GM12878 (cell line): ENCODE data around the gene TEX51. TPM values are rescaled to one million over a fixed set of nuclear protein-coding genes. Genes with fewer than 3 reads are reported as not detected.

Experiments used
- ATAC-seq: fragments of 200-7000 bp; cut with Tn5 transposase; 3 replicates; pipeline ENCODE4 v1.9.1; 2020; ENCODE audit warnings: mild to moderate bottlenecking, moderate library complexity
- BruUV-seq: library from RNA; stranded (reverse); fragments of 400-500 nt; replicated peaks from 2 replicates; lab custom pipeline; 2021; lab: Mats Ljungman, UMichigan
- CTCF ChIA-PET: fragments of 300-600 bp; sonication (Branson Sonifier 250); formaldehyde crosslinking; extraction: SDS; loops from one replicate; lab custom pipeline; 2021; ENCODE audit warnings: inconsistent platforms; lab: Yijun Ruan, JAX
- POLR2A ChIA-PET: fragments of 350-600 bp; formaldehyde crosslinking; extraction: SDS; loops from one replicate; lab custom pipeline; 2021; ENCODE audit warnings: inconsistent platforms; lab: Charles Lee
- RAD21 ChIA-PET: fragments of 300-600 bp; sonication (Branson Sonifier 250); formaldehyde crosslinking; loops from one replicate; lab custom pipeline; 2023; ENCODE audit warnings: antibody characterized with exemption; ENCODE audit not compliant: unreplicated experiment; lab: Charles Lee
- SMC1A ChIA-PET: fragments of 300-600 bp; sonication (Branson Sonifier 250); formaldehyde crosslinking; loops from one replicate; lab custom pipeline; 2023; ENCODE audit not compliant: unreplicated experiment, uncharacterized antibody; lab: Charles Lee
- DNase-seq: peaks from one replicate; pipeline ENCODE4 v3.0.0-alpha.2; 2011; ENCODE audit warnings: low read depth, low spot score
- FAIRE-seq: peaks from 3 replicates; lab custom pipeline; 2011; peaks lifted over from hg19 to GRCh38; lab: Jason Lieb, UNC
- H2AFZ ChIP-seq: 2 replicates; pipeline ENCODE4 v1.6.0; 2011; ENCODE audit warnings: low read depth, low read length, control low read depth; ENCODE audit not compliant: control insufficient read depth
- H3K27ac ChIP-seq: 2 replicates; pipeline ENCODE4 v1.5.1; 2011; ENCODE audit warnings: control low read depth; ENCODE audit not compliant: control insufficient read depth, insufficient read depth
- H3K27me3 ChIP-seq, 2 experiments: replicated peaks in 1 of 2; 2 replicates each; pipeline versions ENCODE4 v1.6.0 to v1.6.1; 2011; ENCODE audit warnings: low read length in 1 of 2; ENCODE audit not compliant: control insufficient read depth in 2 of 2, insufficient read depth in 2 of 2
- H3K36me3 ChIP-seq, 2 experiments: 2 replicates each; pipeline ENCODE4 v1.5.1; 2011; ENCODE audit warnings: low read length in 1 of 2; ENCODE audit not compliant: control insufficient read depth in 2 of 2, insufficient read depth in 2 of 2
- H3K4me1 ChIP-seq: 2 replicates; pipeline ENCODE4 v1.6.1; 2011; ENCODE audit warnings: mild to moderate bottlenecking, low read length, moderate library complexity, mixed read lengths; ENCODE audit not compliant: control insufficient read depth, insufficient read depth
- H3K4me2 ChIP-seq: 2 replicates; pipeline ENCODE4 v1.6.0; 2011; ENCODE audit warnings: control low read depth; ENCODE audit not compliant: control insufficient read depth, insufficient read depth
- H3K4me3 ChIP-seq: fragments of 200-600 bp; sonication (generic); 2 replicates; pipeline ENCODE4 v1.5.1; 2016
- H3K79me2 ChIP-seq: 2 replicates; pipeline ENCODE4 v1.6.0; 2011; ENCODE audit warnings: low read length; ENCODE audit not compliant: control insufficient read depth, insufficient read depth
- H3K9ac ChIP-seq: 2 replicates; pipeline ENCODE4 v1.8.0; 2011; ENCODE audit warnings: low read length, control low read depth, mixed read lengths; ENCODE audit not compliant: control insufficient read depth, insufficient read depth
- H3K9me3 ChIP-seq: replicated peaks from 3 replicates; pipeline ENCODE4 v1.5.1; 2011; ENCODE audit warnings: mild to moderate bottlenecking, low read length; ENCODE audit not compliant: control insufficient read depth, insufficient read depth
- H4K20me1 ChIP-seq: 2 replicates; pipeline ENCODE4 v1.6.0; 2011; ENCODE audit not compliant: control insufficient read depth, insufficient read depth
- CEBPB ChIP-seq, 2 experiments: fragments of 150-350 bp in 1 of 2; IDR thresholded peaks; 2 replicates each; pipeline ENCODE4 v1.6.1; 2012 to 2014; ENCODE audit warnings: low read depth in 2 of 2, low read length in 2 of 2, borderline replicate concordance in 1 of 2, inconsistent platforms in 1 of 2
- SMAD1 ChIP-seq: fragments of 450-650 bp; IDR thresholded peaks from 2 replicates; pipeline ENCODE4 v1.6.1; 2018; ENCODE audit warnings: mild to moderate bottlenecking, low read depth; ENCODE audit not compliant: partially characterized antibody
- WGBS: methylation state at CpG from one replicate; pipeline ENCODE4 v1.1.6; 2016; ENCODE audit warnings: low lambda C conversion rate; ENCODE audit not compliant: insufficient replicate concordance, insufficient coverage; ENCODE audit errors: missing lambda C conversion rate; 5-methylcytosine and 5-hydroxymethylcytosine counted together
- in situ Hi-C: fragments of 300-500 bp; cut with MboI; formaldehyde crosslinking; loops from 9 replicates; pipeline ENCODE4 v1.14.3; 2018; ENCODE audit warnings: mixed read lengths
- intact Hi-C: fragments of 100-400 bp; cut with micrococcal nuclease; formaldehyde crosslinking; loops from one replicate; pipeline ENCODE4 v1.14.2; 2022; ENCODE audit not compliant: unreplicated experiment
- polyA plus RNA-seq, 11 experiments: library from polyadenylated mRNA; depleted of rRNA in 4 of 11; unstranded in 6 of 11; stranded (reverse) in 5 of 11; fragments of >200 nt; fragmentation: Nextera tagmentation in 4 of 11; fragmentation: Illumina TruSeq in 1 of 11; extraction: Ambion mirVana in 4 of 11; extraction: Trizol in 1 of 11; gene quantifications; 1 replicate in 1 of 11; 2 replicates in 10 of 11; pipeline versions ENCODE4 v1.2.1 to v1.2.3, GENCODE V29; 2011 to 2016; ENCODE audit warnings: inconsistent platforms in 2 of 11, missing spikeins in 2 of 11, low read depth in 1 of 11
- total RNA-seq, 4 experiments: library from RNA; depleted of rRNA in 3 of 4; stranded (reverse); fragments of >200 nt in 3 of 4; fragmentation: Illumina TruSeq in 1 of 4; extraction: Trizol in 1 of 4; gene quantifications; 2 replicates each; pipeline versions ENCODE4 v1.2.1 to v1.2.3, GENCODE V29; 2013 to 2021
- TF ChIP-seq, protein P1 (sequence below): fragments of 450-650 bp; IDR thresholded peaks from 2 replicates; pipeline ENCODE4 v1.6.1; 2016; ENCODE audit warnings: mild to moderate bottlenecking, moderate library complexity, borderline replicate concordance
- TF ChIP-seq, protein P2 (sequence below): IDR thresholded peaks from 2 replicates; pipeline ENCODE4 v1.6.1; 2011; ENCODE audit warnings: borderline replicate concordance, low read depth, mild to moderate bottlenecking, moderate library complexity, low read length; ENCODE audit not compliant: insufficient read depth, poor library complexity, severe bottlenecking

TEX51 gene
- total and polyA plus RNA-seq, 10 of the 15 experiments (the other 5 are each of a cell fraction or from before 2014, with no cell fraction given), result not detected

DNA sequence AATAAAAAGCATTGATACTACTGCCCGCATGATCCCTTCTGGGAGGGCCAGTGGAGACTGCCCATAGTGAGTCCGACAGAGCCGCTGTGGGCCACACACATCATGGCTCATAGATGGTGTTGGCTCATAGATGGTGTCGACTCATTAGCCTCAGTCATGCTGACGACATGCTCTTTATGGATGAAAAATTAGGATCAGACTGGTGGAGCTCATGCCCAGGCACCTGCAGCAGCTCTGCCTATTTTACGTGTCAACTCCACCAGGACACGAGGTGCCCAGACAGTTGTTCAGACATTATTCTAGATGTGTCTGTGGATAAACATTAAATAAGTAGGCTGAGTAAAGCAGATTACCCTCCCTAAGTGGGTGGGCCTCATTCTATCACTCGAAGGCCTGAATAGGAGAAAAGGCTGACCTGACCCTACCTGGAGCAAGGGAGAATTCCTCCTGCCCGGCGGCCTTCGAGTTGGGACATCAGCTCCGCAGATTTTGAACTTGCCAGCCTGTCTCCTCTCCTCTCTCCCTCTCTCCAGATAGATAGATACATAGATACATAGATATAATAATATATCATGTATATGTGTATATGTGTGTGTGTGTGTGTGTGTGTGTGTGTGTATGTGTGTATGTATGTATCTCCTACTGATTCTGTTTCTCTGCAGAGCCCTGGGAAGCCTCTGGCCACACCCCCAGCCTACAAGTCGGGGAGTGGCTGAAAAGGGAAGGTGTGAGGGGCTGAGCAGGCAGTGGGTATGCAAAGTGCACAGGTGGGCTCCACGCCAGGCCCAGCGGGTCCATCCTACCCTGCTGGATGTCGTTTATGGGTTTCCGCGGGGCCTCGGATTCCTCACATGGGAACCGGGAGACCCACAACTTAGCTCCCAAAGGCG, 13.6 kb upstream of the TEX51 start:
- H3K4me3 ChIP-seq, result no peak overlapping the region
- H3K27ac ChIP-seq, result no peak overlapping the region
- CTCF ChIA-PET, result interaction anchor here (1.4 to 2.2 kb wide), 2 partner anchors 86 to 357 kb away, joined by 4 to 10 read pairs; no protein-coding TSS in a partner anchor
- H3K79me2 ChIP-seq, result no peaks in the 10 kb centered on the region
- POLR2A ChIA-PET, result interaction anchor here (0.6 kb wide), 1 partner anchor 57 kb away, joined by 3 read pairs; no protein-coding TSS in a partner anchor
- no peak overlapping the region for H3K4me2 ChIP-seq
- no peaks in the 10 kb centered on the region for H3K9me3 ChIP-seq
- no peaks in the 10 kb centered on the region for H3K36me3 ChIP-seq
- RAD21 ChIA-PET, result no interaction called here
- no peaks in the 10 kb centered on the region for H3K4me1 ChIP-seq
- no peak overlapping the region for H3K9ac ChIP-seq
- no TSS peak for BruUV-seq
- FAIRE-seq, result no peak
- ATAC-seq, result no peak
- no peak for DNase-seq
- no peaks in the 10 kb centered on the region; a peak in 1 of 4 replicates for H3K27me3 ChIP-seq
- WGBS, result 63% methylated on average over 20 of the region's 21 CpGs
- TF ChIP-seq, protein P1, sequence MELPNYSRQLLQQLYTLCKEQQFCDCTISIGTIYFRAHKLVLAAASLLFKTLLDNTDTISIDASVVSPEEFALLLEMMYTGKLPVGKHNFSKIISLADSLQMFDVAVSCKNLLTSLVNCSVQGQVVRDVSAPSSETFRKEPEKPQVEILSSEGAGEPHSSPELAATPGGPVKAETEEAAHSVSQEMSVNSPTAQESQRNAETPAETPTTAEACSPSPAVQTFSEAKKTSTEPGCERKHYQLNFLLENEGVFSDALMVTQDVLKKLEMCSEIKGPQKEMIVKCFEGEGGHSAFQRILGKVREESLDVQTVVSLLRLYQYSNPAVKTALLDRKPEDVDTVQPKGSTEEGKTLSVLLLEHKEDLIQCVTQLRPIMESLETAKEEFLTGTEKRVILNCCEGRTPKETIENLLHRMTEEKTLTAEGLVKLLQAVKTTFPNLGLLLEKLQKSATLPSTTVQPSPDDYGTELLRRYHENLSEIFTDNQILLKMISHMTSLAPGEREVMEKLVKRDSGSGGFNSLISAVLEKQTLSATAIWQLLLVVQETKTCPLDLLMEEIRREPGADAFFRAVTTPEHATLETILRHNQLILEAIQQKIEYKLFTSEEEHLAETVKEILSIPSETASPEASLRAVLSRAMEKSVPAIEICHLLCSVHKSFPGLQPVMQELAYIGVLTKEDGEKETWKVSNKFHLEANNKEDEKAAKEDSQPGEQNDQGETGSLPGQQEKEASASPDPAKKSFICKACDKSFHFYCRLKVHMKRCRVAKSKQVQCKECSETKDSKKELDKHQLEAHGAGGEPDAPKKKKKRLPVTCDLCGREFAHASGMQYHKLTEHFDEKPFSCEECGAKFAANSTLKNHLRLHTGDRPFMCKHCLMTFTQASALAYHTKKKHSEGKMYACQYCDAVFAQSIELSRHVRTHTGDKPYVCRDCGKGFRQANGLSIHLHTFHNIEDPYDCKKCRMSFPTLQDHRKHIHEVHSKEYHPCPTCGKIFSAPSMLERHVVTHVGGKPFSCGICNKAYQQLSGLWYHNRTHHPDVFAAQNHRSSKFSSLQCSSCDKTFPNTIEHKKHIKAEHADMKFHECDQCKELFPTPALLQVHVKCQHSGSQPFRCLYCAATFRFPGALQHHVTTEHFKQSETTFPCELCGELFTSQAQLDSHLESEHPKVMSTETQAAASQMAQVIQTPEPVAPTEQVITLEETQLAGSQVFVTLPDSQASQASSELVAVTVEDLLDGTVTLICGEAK, result no peak
- TF ChIP-seq CEBPB (IDR thresholded peaks at IDR 0.05; ENCODE audit: borderline replicate concordance in 1 of 2, low read depth in 2 of 2, low read length in 2 of 2), result no peak
- TF ChIP-seq SMAD1, result no peak
- TF ChIP-seq, protein P2, sequence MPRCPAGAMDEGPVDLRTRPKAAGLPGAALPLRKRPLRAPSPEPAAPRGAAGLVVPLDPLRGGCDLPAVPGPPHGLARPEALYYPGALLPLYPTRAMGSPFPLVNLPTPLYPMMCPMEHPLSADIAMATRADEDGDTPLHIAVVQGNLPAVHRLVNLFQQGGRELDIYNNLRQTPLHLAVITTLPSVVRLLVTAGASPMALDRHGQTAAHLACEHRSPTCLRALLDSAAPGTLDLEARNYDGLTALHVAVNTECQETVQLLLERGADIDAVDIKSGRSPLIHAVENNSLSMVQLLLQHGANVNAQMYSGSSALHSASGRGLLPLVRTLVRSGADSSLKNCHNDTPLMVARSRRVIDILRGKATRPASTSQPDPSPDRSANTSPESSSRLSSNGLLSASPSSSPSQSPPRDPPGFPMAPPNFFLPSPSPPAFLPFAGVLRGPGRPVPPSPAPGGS, result peak; percentile 48
- H4K20me1 ChIP-seq, result no peaks in the 10 kb centered on the region
- in situ Hi-C loops, result no loop called here
- SMC1A ChIA-PET, result no interaction called here
- intact Hi-C loops, result loop anchor here (10.0 kb wide), 1 partner anchor 170 kb away; no protein-coding TSS in a partner anchor
- H2AFZ ChIP-seq, result no peak overlapping the region
